GM19025 (cell line): ENCODE data around the gene SLC22A15.
"Not testable (repeated sequence)": the region's sequence is repeated elsewhere in the genome, so short reads cannot be mapped to it uniquely, and the experiment has no call there.

ENCODE experiments used
- ATAC-seq: cut with Tn5 transposase; IDR thresholded peaks from one replicate; pipeline ENCODE4 v1.9.1; 2021; ENCODE audit warnings: mild to moderate bottlenecking, low read depth, moderate library complexity; ENCODE audit not compliant: unreplicated experiment

SLC22A15 gene

DNA sequence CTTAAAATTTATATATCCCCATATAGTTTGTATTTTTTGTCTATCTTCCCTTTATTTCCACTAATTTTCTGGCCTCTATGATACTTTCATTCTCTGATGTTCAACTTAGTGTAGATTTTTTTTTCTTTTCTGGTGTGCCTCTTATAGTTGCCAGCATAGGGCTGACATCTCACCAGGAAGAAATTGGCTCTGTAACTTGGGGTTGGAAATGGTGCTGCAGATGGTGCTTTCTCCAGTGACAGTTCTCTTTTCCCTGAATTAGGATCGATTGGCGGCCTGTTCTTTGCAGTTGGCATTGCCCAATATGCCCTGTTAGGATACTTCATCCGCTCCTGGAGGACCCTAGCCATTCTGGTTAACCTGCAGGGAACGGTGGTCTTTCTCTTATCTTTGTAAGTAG, 50.3 kb downstream of the SLC22A15 start:
- no peak for ATAC-seq

DNA sequence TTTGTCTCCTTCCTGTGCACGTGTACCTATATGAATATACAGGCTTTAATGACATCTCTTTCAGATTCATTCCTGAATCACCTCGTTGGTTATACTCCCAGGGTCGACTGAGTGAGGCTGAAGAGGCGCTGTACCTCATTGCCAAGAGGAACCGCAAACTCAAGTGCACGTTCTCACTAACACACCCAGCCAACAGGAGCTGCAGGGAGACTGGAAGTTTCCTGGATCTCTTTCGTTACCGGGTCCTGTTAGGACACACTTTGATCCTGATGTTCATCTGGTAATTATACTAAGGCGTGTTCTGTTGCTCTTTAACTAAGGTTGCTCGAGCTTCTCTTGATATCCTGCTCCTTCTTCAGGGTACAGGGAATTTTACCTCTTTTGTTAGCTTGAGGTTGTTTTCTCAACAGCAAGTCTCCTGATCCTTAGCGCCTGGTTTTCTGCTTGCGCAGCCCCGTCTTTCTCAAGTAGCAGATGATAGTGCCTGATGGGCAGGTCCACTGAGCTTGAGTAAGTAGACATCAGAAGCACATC, 55.1 kb downstream of the SLC22A15 start:
- ATAC-seq: no peak

DNA sequence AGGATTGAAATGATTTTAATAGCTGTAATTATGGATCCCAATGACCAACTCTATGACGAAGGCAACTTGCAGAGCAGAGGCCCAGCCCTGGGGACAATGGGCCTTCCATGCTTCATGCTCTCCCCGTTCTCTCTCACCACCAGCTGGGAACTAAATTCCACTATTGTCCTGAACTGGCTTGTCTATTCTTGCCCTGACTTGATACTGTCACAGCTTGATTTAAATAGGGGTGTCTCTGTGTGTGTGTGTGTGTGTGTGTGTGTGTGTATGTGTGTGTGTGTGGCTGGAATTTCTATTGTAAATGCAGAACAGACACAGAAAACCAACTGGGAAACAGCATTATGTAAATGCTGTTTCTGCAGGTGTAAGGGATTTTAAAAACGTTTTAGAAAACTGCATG, 57.0 kb downstream of the SLC22A15 start:
- ATAC-seq: no peak

DNA sequence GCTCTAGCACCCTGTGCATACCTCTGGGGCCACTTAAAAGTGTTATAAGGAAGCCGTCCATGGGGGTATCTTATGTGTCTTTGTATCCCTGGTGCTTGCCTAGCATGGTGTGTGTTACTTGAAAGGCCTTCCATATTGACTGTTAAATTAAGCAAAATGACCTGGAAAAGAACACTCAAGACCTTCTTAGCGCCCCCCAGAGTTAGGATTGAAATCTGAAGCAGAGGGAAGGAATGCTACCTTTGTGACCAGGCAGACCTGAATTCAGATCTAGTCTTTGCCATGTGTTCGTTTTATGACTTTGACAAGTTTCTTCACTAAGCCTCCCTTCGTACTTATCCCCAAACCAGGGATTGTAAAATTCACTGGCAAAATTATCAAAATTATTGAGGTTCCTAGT, 59.9 kb downstream of the SLC22A15 start:
- ATAC-seq: no peak

DNA sequence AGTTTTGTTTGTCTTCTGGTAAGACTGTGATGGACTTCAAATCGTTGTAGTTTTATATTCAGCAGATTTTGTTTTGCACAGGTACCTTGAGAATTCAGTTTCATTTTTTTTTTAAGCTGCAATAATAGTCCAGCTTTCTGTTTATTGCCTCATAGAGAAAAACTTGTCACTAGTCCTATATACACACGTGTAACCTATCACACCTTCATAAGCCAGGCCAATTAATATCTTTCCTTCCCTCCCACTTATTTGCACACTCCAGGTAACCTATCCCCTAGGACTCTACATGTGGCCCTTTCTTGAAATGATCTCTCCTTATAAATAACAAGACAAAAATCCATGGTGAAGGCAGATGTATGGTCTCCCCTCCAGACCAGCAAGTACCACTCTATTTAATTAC, 62.4 kb downstream of the SLC22A15 start:
- no peak for ATAC-seq

DNA sequence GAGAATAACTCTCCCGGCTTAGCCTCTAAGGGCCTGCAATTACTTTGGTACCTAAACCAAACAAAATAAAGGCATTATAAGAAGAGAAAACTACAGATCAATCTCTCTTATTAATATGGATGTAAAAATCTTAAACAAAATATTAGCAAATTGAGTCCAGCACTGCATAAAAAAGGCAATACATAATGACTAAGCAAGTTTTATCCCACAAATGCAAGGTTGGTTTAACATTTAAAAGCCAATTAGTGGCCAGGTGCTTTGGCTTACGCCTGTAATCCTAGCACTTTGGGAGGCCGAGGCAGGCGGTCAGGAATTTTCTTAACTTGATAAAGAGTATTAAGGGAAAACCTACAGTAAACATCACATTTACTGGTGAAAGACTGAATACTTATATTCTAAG, 67.8 kb downstream of the SLC22A15 start:
- ATAC-seq: no peak

DNA sequence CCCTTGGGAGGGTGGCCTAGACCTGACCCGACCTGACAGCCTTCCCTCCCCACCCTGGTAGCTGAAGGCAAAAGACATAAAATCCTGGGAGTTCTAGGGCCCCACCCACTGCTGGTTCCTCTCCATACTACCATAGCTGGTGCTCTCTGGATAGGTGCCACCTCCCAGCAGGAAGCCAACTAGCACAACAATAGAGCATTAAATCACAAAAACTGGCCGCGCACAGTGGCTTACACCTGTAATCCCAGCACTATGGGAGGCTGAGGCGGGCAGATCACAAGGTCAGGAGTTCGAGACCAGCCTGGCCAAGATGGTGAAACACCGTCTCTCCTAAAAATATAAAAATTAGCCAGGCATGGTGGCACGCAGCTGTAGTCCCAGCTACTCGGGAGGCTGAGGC, 70.6 kb downstream of the SLC22A15 start:
- ATAC-seq: not testable (repeated sequence)

DNA sequence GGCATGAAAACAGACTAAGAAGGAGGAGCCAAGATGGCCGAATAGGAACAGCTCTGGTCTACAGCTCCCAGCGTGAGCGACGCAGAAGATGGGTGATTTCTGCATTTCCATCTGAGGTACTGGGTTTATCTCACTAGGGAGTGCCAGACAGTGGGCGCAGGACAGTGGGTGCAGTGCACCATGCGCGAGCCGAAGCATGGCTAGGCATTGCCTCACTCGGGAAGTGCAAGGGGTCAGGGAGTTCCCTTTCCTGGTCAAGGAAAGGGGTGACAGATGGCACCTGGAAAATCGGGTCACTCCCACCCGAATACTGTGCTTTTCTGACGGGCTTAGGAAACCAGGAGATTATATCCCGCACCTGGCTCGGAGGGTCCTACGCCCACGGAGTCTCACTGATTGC, 75.6 kb downstream of the SLC22A15 start:
- ATAC-seq: not testable (repeated sequence)

DNA sequence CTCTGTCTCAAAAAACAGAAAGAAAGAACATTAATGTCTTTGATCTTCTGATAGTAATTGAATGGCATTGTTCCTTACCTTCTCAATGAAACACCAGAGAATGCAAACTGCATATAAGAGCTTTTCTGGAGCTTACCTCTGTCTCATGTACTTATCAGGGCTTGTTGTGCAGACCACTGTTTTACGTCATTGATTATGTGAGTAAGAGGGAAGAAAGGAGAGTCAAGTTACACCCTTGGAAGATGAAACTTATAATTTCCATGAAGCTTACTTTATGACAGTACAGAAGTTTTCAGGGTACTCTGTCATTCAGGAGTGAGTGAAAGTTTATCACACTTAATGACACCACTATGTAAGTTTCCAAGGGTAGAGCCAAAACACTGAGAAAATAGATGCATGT, 85.9 kb downstream of the SLC22A15 start:
- no peak for ATAC-seq

DNA sequence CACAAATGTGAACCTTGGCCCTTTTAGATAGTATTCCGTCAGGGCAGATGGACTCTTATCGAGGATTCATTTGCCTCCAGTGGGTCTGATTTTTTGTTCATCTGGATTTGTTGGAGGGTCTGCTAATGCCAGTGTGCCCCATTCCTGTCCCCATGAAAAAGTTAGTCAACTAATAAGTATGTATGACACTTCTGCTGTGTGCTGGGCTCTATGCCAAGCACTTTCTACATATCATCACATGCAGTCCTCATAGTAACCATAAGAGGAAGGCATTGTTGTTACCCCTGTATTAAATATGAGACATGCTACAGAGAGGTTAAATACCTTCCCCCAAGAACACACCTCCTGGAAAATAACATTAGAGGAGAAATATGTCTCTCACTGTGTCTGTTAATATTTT, 88.3 kb downstream of the SLC22A15 start:
- no peak for ATAC-seq

DNA sequence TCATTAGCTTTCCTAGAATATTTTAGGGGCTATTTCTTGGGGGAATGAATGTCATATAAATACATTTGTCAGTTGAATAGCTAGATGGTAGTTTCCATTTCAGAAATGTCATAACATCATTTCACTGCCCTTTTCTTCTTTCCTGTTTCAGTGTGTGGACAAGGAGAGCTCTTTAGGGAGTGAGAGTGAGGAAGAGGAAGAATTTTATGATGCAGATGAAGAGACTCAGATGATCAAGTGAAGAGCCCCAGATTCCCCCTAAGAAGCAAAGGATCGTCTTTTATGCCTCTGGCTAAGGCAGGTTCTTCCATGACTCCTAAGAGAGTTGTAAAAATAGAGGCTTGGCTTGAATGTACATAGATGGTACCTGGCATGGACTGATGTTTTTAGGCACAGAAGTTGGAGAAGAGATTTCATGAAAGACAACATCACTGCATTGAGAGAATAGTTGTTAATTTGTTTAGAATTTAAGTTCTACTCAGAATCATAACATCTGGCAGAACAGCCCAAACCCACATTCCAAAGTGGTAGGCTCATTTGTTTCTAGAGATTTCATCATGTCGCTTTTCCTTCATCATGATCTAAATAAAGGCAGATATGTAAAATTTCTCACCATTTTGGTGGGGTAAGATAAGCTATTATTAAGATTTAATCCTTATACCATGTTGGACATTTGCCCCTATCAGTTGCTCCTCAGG, 90.7 kb downstream of the SLC22A15 start:
- ATAC-seq: no peak

DNA sequence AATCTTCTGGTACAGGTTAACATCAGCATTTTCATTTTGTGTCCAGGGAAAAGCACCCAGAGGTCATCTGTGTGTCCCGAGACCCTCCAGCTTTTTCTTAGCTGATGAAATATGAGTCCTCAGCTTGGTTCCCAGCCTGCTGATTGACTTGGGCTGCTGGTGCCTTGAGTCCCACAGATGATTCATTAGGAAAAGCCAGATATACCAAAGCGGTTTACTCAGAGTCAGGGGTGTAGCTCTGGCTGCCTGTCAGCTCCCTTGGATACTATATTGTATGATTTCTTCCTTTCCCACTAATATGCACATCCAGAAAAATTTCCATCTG, 91.2 kb downstream of the SLC22A15 start:
- ATAC-seq: no peak

DNA sequence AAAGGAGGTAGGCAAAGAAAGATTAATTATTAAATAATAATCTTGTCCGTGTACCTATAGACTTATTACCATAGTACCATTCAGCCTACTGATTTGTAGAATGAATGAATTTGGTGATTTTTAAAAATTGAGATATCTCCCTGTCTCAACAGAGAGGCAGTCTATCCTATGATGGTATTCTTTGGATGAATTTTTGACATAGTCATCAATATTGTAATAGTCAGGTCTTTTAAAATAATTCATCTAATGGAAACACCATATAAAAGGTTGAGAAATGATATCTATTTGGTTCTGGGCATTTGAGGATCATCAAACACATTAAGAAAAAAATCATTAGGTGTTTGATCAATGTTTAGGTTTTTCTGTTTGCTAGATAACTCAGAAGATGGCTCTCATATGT, 99.3 kb downstream of the SLC22A15 start:
- ATAC-seq: no peak

DNA sequence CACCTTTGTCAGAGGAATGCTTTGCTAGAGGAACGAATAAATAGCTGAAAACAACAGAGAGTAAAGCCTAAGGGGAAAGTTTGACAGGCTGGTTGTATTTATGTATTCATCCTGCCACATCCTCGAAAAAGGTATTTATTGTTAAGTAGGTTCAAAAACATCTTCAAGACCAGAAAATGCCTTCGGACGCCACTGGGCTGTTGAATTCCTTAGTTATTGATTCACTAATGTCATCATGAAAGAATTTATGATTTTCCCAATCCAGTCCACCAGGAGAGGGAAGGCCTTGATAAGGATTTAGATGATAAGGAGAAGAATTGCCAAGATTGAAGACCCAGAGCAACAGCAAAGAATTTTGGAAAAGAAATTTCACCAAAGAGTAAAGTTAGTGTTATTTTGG, 99.7 kb downstream of the SLC22A15 start:
- ATAC-seq: no peak

DNA sequence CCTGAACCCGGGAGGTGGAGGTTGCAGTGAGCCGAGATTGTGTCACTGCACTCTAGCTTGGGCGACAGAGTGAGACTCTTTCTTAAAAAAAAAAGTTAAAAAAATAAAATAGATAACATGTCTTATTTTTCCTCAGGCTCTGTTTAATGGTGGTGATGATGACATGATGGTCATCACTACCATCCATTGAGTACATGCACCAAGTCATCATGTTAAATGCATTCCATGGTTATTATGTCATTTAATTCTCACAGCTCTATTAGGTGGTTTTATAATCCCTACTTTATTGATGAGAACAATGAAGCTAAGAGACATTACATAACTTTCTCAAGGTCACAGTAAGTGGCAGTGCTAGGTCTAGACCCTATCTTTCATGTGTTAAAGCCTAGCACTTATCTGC, 100.5 kb downstream of the SLC22A15 start:
- no peak for ATAC-seq

DNA sequence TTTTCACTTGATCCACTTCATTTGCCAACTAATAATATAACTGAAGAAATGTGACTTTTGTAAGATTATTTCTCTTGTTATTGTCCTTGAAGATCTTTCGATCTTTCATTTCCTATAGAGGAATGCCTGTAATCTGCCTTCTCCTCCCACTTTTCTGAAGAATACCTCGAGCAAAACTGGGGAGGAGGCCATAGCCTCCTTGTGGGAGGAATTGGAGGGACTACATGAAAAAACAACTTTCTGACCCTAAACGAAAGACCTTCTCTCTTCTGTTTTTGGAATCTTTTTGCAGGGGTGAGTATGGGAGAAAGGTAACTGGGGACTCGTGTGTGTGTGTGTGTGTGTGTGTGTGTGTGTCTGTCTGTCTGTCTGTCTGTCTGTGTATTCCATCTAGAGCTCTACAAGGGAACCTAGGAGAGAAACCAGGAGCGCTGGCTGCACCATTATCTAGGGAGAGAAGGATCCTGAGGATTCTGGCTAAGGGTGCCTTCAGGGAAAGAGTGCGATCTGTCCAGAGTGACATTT, 102.4 kb downstream of the SLC22A15 start:
- ATAC-seq: no peak

DNA sequence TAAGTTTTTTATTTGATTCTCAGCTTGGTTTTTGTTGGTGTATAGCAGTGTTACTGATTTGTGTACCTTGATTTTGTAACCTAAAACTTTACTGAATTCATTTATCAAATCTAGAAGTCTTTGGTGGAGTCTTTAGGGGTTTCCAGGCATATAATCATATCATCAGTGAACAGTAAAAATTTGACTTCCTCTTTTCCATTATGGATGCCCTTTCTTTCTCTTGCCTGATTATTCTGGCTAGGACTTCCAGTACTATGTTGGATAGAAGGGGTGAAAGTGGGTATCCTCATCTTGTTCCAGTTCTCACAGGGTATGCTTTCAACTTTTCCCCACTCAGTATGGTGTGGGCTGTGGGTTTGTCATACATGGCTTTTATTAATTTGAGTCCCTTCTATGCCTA, 111.3 kb downstream of the SLC22A15 start:
- ATAC-seq: no peak

DNA sequence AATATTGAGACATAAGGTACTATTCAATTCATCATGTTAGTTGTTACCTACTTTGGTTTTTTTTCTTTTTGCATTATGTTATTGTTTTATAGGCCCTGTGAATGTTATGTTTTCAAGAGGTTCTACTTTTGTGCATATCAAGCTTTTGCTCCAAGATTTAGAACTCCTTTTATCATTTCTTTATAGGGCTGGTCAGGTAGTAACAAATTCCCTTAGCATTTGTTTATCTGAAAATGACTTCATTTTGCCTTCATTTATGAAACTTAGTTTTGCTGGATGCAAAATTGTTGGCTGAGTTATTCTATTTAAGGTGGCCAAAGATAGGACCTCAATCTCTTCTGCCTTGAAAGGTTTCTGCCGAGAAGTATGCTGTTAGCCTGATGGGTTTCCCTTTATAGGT, 113.6 kb downstream of the SLC22A15 start:
- no peak for ATAC-seq

DNA sequence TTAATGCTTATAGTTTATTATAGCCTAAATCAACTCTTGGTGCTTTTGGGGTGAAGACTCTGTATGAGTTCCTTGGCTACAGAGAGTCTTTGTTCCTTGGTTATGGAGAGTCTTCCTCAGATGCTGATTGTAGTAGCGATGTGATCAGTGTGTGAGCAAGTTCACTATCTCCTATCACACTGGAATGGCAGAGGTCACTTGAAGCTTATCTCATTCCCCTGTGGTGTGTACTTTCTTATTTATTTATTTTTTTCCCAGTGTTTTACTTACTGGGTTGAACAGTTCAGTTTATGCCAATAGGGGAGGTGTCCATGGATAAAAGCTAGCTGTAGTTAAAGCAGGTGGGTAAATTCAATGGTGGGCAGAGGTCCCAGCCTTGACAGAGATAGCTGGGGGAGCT, 114.8 kb downstream of the SLC22A15 start:
- ATAC-seq: no peak

DNA sequence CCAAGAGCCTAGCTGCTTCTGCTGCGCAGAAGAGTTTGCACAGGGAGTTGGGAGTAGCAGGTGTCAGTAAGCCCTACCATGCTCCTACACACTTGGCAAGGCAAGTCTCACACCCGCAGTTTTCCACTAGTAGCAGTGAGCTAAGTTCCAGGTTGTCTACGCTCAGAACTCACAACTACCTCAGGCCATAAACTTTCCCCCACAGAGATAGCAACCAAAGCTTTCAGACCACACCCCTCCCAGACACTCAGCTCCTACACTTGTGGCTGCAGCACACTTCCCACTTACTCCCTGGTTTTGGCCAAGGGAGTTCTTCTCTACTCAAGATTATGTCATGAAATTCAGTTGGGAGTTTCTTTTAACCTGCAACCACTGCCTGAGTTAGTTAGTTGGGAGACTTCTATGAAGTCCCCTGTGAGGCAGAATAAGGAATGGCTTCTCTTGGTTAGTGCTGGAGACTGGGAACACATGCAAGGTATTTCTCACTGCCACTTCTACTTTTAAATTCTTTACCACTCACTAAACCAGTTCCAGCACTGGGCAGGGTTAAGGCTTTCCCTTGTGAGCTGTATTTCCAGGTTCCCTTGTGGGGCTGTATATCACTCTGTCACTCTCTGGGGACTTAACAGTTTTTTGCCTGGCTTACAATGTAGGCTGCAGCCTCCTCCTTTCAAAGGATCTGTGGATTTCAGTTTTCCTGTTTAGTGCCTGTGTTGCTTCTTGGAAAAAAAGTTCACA, 116.6 kb downstream of the SLC22A15 start:
- ATAC-seq: no peak

DNA sequence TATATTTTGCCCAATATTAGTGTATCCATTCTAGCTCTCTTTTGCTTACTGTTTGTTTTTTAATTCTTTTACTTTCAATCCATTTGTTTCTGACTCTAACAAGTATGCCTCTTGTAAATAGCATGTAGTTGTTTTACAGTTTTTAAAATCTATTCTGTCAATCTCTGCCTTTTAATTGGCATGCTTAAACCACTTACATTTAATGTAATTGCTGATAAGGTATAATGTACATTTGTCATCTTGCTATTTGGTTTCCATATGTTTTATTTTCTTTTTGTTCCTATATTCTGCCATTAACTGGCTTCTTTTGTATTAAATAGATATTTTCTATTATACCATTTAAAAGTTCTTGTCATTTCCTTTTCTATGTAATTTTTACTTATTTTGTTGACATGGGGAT, 118.7 kb downstream of the SLC22A15 start:
- no peak for ATAC-seq

DNA sequence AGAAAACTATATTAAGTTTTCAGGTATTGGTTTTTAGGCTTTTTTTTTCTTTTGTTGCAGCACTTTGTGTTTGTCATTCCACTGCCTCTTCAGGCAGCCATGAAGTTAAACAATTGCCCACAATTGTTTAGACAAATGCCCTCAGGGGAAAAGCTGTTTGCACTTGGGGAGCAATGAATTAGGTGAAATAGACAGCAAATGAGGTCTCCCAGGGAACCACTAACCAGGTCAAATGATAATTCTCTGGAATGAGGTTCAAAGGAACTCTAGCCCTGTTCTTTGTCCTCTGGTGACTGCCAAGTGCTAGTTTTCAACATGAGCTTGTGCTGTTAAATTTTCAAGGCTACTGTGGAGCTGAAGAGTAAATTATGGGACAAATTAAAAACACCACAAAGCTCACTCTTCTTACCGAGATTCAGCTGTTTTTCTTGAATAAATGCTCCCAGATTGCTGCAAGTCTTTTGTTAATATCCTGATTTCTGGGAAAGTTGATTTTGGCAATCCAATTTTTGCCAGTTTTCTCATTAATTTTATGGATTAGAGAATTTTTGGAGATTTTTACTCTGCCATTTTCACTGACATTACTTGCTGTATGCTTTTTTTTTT, 119.8 kb downstream of the SLC22A15 start:
- no peak for ATAC-seq
